ENCODE data around the gene PDXDC1. TPM values are rescaled to one million over a fixed set of nuclear protein-coding genes. Genes with fewer than 3 reads are reported as not detected.
A peak's percentile ranks its signal among the peaks of the same experiment; 100 is the strongest.
"Not testable (repeated sequence)": the region's sequence is repeated elsewhere in the genome, so short reads cannot be mapped to it uniquely, and the experiment has no call there.

PDXDC1 gene, protein sequence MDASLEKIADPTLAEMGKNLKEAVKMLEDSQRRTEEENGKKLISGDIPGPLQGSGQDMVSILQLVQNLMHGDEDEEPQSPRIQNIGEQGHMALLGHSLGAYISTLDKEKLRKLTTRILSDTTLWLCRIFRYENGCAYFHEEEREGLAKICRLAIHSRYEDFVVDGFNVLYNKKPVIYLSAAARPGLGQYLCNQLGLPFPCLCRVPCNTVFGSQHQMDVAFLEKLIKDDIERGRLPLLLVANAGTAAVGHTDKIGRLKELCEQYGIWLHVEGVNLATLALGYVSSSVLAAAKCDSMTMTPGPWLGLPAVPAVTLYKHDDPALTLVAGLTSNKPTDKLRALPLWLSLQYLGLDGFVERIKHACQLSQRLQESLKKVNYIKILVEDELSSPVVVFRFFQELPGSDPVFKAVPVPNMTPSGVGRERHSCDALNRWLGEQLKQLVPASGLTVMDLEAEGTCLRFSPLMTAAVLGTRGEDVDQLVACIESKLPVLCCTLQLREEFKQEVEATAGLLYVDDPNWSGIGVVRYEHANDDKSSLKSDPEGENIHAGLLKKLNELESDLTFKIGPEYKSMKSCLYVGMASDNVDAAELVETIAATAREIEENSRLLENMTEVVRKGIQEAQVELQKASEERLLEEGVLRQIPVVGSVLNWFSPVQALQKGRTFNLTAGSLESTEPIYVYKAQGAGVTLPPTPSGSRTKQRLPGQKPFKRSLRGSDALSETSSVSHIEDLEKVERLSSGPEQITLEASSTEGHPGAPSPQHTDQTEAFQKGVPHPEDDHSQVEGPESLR
- polyA plus RNA-seq (ENCODE audit: insufficient read length in 10 of 10): 10 to 100 TPM; 29.5 to 54.1 (median 47.0) TPM
- long read RNA-seq, donor 1, full-length matches to known transcripts: 2 of 2 reads
- long read RNA-seq, donor 1, partial matches to known transcripts: 0 of 2 reads
- long read RNA-seq, donor 1, other reads (novel, unspliced or antisense): 0 of 2 reads
- long read RNA-seq, donor 2, full-length matches to known transcripts: 4 of 9 reads
- long read RNA-seq, donor 2, partial matches to known transcripts: 0 of 9 reads
- long read RNA-seq, donor 2, other reads (novel, unspliced or antisense): 5 of 9 reads
- long read RNA-seq, donor 3: 0 reads
- long read RNA-seq, donor 4, full-length matches to known transcripts: 3 of 3 reads
- long read RNA-seq, donor 4, partial matches to known transcripts: 0 of 3 reads
- long read RNA-seq, donor 4, other reads (novel, unspliced or antisense): 0 of 3 reads
- long read RNA-seq, donor 5, full-length matches to known transcripts: 3 of 3 reads
- long read RNA-seq, donor 5, partial matches to known transcripts: 0 of 3 reads
- long read RNA-seq, donor 5, other reads (novel, unspliced or antisense): 0 of 3 reads
- long read RNA-seq, donor 6, full-length matches to known transcripts: 2 of 2 reads
- long read RNA-seq, donor 6, partial matches to known transcripts: 0 of 2 reads
- long read RNA-seq, donor 6, other reads (novel, unspliced or antisense): 0 of 2 reads
- long read RNA-seq, donor 7, full-length matches to known transcripts: 1 of 1 reads
- long read RNA-seq, donor 7, partial matches to known transcripts: 0 of 1 reads
- long read RNA-seq, donor 7, other reads (novel, unspliced or antisense): 0 of 1 reads
- long read RNA-seq, donor 8, full-length matches to known transcripts: 1 of 1 reads
- long read RNA-seq, donor 8, partial matches to known transcripts: 0 of 1 reads
- long read RNA-seq, donor 8, other reads (novel, unspliced or antisense): 0 of 1 reads
- long read RNA-seq, donor 9, full-length matches to known transcripts: 1 of 1 reads
- long read RNA-seq, donor 9, partial matches to known transcripts: 0 of 1 reads
- long read RNA-seq, donor 9, other reads (novel, unspliced or antisense): 0 of 1 reads

DNA sequence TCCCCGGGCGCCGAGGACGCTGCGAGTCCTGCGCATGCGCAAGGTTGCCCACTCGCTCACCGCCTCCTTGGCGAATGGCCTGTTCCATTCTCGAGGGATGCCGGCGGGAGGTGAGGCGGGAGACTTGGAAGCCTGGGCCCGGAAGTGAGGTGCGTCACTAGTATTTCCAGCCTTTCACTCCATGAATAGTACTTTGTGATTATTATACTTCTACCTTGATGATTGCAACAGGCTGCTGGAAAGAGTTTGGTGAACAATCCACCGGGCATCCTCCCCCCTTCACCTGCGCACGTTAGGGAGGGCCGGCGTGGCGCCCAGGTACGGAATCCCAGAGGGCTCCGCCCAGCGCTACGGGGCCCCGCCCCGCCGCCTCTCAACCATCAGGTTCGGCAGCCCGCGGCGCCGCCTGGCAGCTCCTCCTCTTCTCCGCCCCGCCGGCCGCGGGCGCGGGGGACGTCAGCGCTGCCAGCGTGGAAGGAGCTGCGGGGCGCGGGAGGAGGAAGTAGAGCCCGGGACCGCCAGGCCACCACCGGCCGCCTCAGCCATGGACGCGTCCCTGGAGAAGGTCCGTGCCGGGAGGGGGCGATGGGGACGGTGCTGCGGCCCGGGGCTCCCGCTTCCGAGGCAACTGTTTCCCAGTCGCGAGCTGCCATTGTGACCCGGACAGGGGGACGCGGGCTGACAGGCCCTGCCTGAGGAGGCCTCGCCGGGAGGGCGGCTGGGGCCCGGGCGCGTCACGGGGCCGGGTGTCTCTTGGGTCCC, at the start of gene PDXDC1:
Gene PDXDC1, plus strand, starts transcription at position 371 of the 762 bp plus-strand sequence. Its CDS starts 174 bp downstream, at position 545.
- peak; percentile 87 to 92 (median 89) for DNase-seq

DNA sequence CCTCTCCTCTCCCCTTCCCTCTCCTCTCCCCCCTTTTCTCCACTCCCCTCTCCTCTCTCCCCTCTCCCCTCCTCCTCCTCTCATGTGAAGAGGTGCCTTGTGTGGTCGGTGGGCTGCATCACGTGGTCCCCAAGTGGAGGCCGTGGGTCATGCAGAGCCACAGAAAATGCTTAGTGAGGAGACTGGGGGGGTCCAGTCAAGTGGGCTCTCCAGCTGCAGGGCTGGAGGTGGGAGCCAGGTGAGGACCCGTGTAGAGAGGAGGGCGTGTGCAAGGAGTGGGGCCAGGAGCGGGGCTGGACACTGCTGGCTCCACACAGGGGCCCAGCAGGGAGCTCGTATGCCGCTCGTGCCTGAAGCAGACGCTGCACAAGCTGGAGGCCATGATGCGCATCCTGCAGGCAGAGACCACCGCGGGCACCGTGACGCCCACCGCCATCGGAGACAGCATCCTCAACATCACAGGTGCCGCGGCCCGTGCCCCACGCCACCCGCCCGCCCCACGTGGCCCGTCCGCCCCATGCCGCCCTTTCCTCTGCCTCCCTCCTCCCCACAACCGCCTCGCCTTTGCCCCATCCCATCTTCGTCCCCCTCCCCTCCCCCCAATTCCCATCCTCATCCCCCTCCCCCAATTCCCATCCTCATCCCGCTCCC, 46.6 kb upstream of the PDXDC1 start:
- peak in 1 of 3 donors; percentile 29 for DNase-seq

GRCh38 chr16:14929176-14929575, 45.6 kb upstream of the PDXDC1 start:
- DNase-seq: not testable (repeated sequence)

- not testable (repeated sequence) for DNase-seq
Observed at GRCh38 chr16:14930246-14930645, 44.6 kb upstream of the PDXDC1 start.

GRCh38 chr16:14930971-14931370, 43.9 kb upstream of the PDXDC1 start:
- not testable (repeated sequence) for DNase-seq

DNA sequence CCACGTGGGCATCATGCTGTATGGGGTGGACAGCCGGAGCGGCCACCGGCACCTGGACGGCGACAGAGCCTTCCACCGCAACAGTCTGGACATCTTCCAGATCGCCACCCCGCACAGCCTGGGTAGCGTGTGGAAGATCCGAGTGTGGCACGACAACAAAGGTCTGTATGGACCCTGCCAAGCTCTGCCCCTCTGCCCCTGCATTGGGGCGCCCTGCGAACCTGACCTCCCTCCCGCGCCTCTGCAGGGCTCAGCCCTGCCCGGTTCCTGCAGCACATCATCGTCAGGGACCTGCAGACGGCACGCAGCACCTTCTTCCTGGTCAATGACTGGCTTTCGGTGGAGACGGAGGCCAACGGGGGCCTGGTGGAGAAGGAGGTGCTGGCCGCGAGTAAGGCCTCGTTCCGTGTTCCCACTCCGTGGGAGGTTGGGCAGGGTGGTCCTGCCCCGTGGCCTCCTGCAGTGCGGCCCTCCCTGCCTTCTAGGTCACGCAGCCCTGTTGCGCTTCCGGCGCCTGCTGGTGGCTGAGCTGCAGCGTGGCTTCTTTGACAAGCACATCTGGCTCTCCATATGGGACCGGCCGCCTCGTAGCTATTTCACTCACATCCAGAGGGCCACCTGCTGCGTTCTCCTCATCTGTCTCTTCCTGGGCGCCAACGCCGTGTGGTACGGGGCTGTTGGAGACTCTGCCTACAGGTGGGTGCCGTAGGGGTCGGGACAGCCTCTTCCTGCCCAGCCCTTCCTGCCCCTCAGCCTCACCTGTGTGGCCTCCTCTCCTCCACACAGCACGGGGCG, 42.0 kb upstream of the PDXDC1 start:
- not testable (repeated sequence) for DNase-seq

DNA sequence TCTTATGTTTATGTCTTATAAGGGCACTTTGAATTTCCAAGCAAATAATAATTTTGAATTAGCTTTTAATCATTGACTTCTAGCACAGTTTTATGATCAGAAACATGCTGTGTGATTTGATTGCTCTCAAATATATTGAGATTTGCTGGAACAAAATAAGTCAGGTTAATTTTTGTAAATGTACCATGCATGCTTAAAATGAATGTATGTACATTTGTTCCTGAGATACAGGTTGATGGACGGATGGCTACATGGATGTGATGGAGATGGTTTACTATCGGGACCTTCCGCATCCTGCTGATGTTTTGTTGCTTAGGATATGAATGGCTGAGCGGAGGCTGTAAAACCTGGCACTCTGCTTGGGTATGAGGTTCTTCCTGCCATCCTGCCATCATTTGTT, 37.7 kb upstream of the PDXDC1 start, which contains the start of gene NPIPA1:
Gene NPIPA1, plus strand, starts transcription at position 301 of the 400 bp plus-strand sequence. Its CDS starts 0 bp downstream, at position 301.
- not testable (repeated sequence) for DNase-seq

- DNase-seq: not testable (repeated sequence)
Observed at GRCh38 chr16:14937994-14938393, 36.8 kb upstream of the PDXDC1 start.

DNA sequence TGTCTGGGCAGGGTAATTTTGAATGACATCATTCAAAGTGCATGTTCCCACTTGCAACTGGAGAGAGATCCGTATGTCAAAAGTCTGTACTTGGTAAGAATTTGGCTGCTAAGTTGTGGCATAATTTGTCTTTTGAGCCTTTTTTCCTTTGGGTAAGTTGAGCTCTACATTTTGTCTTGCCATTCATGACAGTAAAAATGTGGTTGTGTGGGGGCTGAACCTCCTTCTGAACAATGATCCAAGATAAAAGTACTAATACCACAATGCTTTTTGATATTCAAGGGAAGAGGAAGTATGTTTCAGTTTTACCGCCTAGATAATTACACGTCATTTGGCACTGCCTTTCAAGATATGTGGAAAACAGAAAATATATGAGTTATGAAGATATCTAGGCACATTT, 32.1 kb upstream of the PDXDC1 start:
- not testable (repeated sequence) for DNase-seq

DNA sequence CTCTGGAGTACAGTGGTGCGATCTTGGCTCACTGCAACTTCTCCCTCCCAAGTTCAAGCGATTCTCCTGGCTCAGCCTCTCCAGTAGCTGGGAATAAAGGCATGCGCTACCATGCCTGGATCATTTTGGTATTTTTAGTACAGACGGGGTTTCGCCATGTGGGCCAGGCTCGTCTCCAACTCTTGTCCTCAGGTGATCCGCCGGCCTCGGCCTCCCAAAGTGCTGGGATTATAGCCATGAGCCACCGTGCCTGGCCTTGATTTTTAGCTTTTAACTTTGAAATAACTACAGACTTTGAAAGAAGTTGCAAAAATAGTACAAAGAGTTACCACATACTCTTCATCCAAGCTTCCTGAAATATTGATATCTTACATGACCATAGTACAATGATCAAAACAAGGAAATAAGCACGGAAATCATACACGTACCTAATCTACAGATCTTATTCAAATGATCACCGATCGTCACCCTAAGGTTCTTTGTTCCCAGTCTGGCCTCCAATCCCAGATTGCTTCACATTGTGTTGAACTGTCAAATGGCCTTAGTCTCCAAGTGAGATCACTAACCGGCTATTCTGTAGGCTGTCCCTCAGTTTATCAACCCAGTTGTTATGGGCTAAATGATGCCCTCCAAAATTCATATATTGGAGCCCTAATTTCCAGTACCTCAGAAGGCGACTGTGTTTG, 19.1 kb upstream of the PDXDC1 start:
- DNase-seq: no peak

- DNase-seq: no peak
Observed at GRCh38 chr16:14957576-14958322, 17.1 kb upstream of the PDXDC1 start.

DNA sequence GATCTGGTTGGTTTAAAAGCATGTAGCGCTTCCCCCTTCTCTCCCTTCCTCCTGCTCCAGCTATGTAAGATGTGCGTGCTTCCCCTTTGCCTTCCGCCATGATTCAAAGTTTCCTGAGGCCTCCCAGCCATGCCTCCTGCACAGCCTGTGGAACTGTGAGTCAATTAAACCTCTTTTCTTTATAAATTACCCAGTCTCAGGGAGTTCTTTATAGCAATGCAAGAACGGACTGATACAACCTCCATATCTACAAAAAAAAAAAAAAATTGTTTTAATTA, 16.6 kb upstream of the PDXDC1 start:
- DNase-seq: no peak

DNA sequence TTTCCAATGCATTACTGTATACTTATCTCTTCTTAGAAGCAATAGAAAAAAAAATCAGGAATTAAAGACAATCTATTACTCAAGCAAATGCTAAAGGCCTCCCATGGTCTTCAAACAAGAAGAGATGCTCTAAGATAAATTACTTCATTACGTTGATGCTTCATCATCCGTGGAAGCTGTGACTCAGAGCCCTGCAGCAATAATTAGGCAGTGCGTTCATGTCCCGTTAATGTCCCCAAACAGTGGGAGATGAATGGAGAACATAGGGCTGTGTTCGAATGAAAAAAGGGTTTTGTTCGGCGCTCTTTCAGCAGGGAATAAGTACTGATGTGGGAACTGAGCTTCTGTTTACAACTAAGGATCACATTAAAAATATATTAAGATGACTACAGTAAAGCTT, 15.9 kb upstream of the PDXDC1 start:
- DNase-seq: no peak

GRCh38 chr16:14961405-14962186, 13.2 kb upstream of the PDXDC1 start:
- no peak for DNase-seq

GRCh38 chr16:14963281-14964173, 11.3 kb upstream of the PDXDC1 start:
- no peak for DNase-seq

Measured in muscle of back (tissue), 13 donors.